Erythroblast (primary cell): ENCODE results near the gene MACROD2.

Experiments used
- GATA1 ChIP-seq: IDR thresholded peaks from 2 replicates; pipeline ENCODE4 v1.6.1; 2011; ENCODE audit warnings: low read depth, mild to moderate bottlenecking, control low read depth, low read length, moderate library complexity
- POLR2A ChIP-seq: IDR thresholded peaks from 2 replicates; pipeline ENCODE4 v1.6.1; 2011; ENCODE audit warnings: mild to moderate bottlenecking, low read length

- TF ChIP-seq POLR2A (no peak), GATA1 (no peak)
These were observed 69.0 kb downstream of the MACROD2 start for GRCh38 chr20:14064333-14064732.
